NCI-H1694 treated with DMSO at 0.1 percent for 48 hours (cell line): ENCODE measurements around the gene CD74.

ENCODE experiments used
- DNase-seq: peaks from one replicate; lab custom pipeline; 2025; lab: John Stamatoyannopoulos, UW

Gene CD74

DNA sequence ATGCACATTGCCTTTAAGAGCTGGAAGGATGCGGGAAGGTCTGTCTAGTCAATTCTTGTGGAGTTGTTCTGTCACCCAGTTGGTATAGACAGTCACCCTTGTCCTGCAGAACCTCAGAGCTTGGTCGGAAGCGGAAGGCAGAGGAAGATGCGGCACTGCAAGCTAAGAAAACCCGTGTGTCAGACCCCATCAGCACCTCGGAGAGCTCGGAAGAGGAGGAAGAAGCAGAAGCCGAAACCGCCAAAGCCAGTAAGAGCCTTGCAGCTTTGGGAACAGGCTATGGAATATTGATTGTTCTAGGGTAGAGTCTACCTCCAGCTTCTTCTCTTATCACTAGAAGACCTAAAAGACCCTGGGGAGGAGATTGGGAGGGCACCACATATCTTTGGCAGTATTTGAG is 48.7 kb downstream of the CD74 start:
- no peak for DNase-seq

- DNase-seq = no peak
Observed at GRCh38 chr5:150363185-150363584, 49.5 kb downstream of the CD74 start.

GRCh38 chr5:150361301-150361700 is 51.4 kb downstream of the CD74 start:
- no peak for DNase-seq

DNA sequence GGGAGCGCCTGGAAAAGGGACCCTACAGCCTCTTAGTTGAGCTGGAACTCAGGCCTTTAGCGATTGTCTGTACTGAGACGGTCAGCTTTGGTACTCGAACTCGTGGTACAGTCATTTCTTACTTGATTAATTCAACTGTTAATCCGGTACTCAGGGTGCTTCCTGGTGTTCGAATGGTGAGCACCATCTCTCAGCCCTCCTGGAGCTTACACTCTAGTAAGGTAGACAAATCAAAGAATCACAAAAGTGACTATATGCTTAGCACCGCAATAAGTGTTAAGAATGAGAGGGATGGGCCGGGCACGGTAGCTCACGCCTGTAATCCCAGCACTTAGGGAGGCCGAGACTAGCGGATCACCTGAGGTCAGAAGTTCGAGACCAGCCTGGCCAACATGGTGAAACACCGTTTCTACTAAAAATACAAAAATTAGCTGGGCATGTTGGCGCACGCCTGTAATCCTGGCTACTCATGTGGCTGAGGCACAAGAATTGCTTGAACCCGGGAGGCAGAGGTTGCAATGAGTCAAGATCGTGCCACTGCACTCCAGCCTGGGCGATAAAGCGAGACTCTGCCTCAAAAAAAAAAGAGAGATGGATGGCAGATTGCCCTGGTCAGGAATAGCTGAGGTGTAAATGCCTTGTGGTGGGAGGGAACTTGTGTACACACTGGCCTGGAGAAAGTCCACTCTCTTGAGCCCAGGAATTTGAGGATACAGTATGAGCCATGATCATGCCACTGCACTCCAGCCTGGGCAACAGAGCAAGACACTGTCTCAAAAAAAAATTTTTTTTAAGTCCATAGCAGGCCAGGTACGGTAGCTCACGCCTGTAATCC is 54.2 kb downstream of the CD74 start:
- DNase-seq = no peak

DNA sequence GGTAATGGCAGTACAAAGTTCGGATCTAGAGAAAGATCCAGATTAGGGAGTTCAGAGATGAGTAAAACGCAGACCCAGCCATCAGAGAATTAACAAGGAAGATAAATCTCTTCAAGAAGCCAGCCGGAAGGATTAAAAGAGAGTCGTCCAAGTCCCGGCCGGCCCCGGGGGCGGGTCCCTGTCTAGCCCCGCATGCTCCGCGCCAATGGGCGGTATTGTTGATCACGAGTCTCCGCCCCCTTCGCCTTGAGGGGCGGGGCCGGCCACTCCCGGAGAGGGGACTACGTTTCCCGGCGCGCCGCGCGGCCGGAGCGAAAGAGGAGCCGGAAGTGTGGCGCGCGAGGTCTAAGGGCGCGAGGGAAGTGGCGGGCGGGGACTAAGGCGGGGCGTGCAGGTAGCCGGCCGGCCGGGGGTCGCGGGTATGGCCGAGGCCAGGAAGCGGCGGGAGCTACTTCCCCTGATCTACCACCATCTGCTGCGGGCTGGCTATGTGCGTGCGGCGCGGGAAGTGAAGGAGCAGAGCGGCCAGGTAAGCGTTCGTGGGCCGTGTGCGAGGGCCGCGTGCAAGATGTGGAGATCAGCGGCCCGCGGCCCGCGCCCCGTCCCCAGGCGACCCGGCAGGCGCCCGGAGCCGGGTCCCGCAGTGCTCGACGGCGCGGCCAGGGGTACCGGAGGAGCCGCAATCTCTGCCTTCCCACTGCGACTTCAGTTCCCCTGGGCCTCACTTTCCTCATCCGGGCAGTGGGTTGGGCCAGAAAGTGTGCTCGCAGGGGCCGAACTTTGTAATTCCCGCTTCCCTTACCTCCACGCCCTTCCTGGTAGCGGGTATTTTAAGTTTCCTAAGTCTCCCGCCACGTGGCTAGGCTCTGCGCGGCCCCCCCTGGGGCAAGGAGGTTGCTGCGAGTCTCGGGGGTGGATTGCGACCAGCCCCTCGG is 55.1 kb downstream of the CD74 start, which contains the start of gene TCOF1:
Gene TCOF1, plus strand, starts transcription at position 372 of the 935 bp plus-strand sequence. Its CDS starts 50 bp downstream, at position 422.
- peak; percentile 88 for DNase-seq

DNA sequence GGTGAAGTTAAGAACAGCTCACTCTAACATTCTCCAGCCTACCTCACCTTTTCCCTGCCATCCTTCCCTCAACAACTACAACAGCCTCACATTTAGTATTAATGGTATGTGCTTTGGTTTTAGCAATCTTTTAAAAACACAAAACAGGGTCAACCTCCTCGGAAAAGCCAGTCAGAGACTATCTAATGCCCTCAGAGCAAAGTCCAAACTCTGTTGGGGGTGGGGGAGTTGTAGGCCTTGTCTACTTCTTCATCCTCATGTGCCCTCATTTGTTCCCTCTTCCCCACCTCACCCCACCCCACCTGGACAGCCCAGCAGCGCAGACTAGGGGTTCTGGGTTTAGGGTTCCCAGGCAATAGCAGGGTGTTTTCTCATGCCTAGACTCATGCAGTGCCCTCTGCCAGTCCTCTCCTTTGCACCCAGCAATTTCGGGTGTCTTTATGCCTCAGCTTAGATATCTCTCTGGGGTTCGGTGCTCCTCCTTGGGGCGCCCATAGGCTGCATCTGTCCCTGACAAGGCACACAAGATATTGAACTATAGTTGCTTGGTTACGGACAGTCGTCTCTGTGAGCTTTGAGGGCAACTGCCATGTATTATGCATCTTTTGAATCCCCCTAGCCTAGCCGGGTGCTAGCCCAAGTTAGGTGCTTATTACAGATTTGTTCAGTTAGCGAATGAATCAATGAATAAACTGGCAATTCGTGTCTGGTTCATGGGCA is 56.0 kb downstream of the CD74 start:
- no peak for DNase-seq

- no peak for DNase-seq
Observed at GRCh38 chr5:150355791-150356190, 56.9 kb downstream of the CD74 start.

GRCh38 chr5:150353032-150353675 is 59.6 kb downstream of the CD74 start:
- DNase-seq = no peak

DNA sequence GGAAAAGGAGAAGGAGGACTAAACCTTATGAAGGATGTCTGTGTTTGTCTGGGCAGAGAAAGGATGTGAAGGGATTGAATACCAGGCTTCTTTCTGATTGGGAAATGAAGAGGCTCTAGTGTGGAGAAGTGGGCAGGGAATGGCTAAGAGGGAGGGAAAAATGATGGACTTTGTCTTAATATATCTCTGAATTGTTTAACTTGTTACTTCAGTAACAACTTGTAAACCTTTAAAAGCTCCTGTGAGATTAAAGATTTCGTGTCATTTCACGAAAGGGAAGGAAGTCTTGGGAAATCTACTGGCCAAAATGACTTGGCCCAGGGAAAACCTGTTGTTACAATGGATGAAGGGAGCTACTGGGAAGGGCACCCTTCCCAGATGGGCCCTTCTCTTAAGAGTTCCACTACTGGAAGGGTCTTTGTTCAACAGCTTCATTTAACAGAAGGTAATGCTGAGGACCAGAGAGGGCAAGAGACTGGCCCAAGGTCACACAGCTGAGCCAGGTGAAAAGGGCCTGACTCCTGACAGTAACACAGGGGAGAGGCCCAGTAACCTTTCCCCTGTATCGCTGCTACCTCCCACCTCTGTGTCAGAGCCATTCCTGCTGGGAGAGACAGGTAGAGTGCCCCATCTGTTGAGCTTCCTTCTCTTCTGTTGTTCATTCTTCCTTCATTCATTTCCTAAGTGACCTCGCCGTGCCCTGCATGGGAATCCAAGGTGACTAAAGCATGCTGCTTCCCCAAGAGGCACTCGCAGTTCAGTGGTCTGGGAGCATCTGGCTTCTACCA is 60.3 kb downstream of the CD74 start:
- DNase-seq = no peak
